ENCODE results near the gene OGFR. TPM values are rescaled to one million over a fixed set of nuclear protein-coding genes. Genes with fewer than 3 reads are reported as not detected.

Gene OGFR
- total and polyA plus RNA-seq, 9 donors = 28.6 to 52.9 (median 43.0) TPM

GRCh38 chr20:62779417-62779685, 25.3 kb upstream of the OGFR start:
- H3K4me1 ChIP-seq (ENCODE audit: insufficient read depth) = no peaks in the 10 kb centered on the region
- no peak overlapping the region for H3K4me3 ChIP-seq
- no peaks in the 10 kb centered on the region for H3K36me3 ChIP-seq
- no peaks in the 10 kb centered on the region for H3K9me3 ChIP-seq
- DNase-seq = no peak
- no peak overlapping the region for H3K27ac ChIP-seq
- WGBS, 3 donors = 88 to 95% (median 92%) methylated on average over 7 of the region's 7 CpGs
- no peak for TF ChIP-seq POLR2A (IDR thresholded peaks at IDR 0.05)
- no peak for TF ChIP-seq EP300 (IDR thresholded peaks at IDR 0.05)
- no peak for TF ChIP-seq CTCF (IDR thresholded peaks at IDR 0.05)
- intact Hi-C loops (cut with DNase I) = no loop called here
- no peaks in the 10 kb centered on the region for H3K27me3 ChIP-seq

- TF ChIP-seq EP300 (IDR thresholded peaks at IDR 0.05) (no peak), CTCF (IDR thresholded peaks at IDR 0.05) (no peak), POLR2A (IDR thresholded peaks at IDR 0.05) (no peak)
- Histone ChIP-seq H3K27me3 (no peaks in the 10 kb centered on the region), H3K36me3 (no peaks in the 10 kb centered on the region), H3K27ac (no peak overlapping the region), H3K9me3 (no peaks in the 10 kb centered on the region), H3K4me3 (no peak overlapping the region), H3K4me1 (ENCODE audit: insufficient read depth) (no peaks in the 10 kb centered on the region)
- WGBS, 3 donors = 38 to 70% (median 58%) methylated on average over 20 of the region's 20 CpGs
- no peak for DNase-seq
- intact Hi-C loops (cut with DNase I) = loop anchor here in 3 of 4 donors (10.0 kb wide), 2 partner anchors 275 to 285 kb away; no protein-coding TSS in a partner anchor
Observed at GRCh38 chr20:62780204-62780603, 24.4 kb upstream of the OGFR start.

- WGBS, 3 donors = 68 to 87% (median 72%) methylated on average over 17 of the region's 17 CpGs
- TF ChIP-seq EP300 (IDR thresholded peaks at IDR 0.05) = no peak
- TF ChIP-seq POLR2A (IDR thresholded peaks at IDR 0.05) = no peak
- no peak for TF ChIP-seq CTCF (IDR thresholded peaks at IDR 0.05)
Observed at GRCh38 chr20:62780696-62781095, 23.9 kb upstream of the OGFR start.

GRCh38 chr20:62782149-62782892, 22.3 kb upstream of the OGFR start:
- WGBS, 3 donors = 79 to 83% (median 83%) methylated on average over 18 of the region's 18 CpGs
- no peaks in the 10 kb centered on the region for H3K27me3 ChIP-seq
- H3K4me1 ChIP-seq (ENCODE audit: insufficient read depth) = no peaks in the 10 kb centered on the region
- TF ChIP-seq POLR2A (IDR thresholded peaks at IDR 0.05) = no peak
- no peak for TF ChIP-seq CTCF (IDR thresholded peaks at IDR 0.05)
- TF ChIP-seq EP300 (IDR thresholded peaks at IDR 0.05) = no peak
- intact Hi-C loops (cut with DNase I) = loop anchor here in 3 of 4 donors (10.0 kb wide), 2 partner anchors 278 to 288 kb away; no protein-coding TSS in a partner anchor
- no peaks in the 10 kb centered on the region for H3K9me3 ChIP-seq
- DNase-seq = no peak
- no peak overlapping the region for H3K27ac ChIP-seq
- H3K4me3 ChIP-seq = no peak overlapping the region
- no peaks in the 10 kb centered on the region for H3K36me3 ChIP-seq

More at GRCh38 chr20:62780696-62781095, 23.9 kb upstream of the OGFR start:
- DNase-seq = no peak
- H3K36me3 ChIP-seq = no peaks in the 10 kb centered on the region
- H3K27ac ChIP-seq = no peak overlapping the region
- H3K9me3 ChIP-seq = no peaks in the 10 kb centered on the region
- no peaks in the 10 kb centered on the region for H3K27me3 ChIP-seq
- intact Hi-C loops (cut with DNase I) = loop anchor here in 3 of 4 donors (10.0 kb wide), 2 partner anchors 276 to 286 kb away; no protein-coding TSS in a partner anchor
- H3K4me1 ChIP-seq (ENCODE audit: insufficient read depth) = no peaks in the 10 kb centered on the region
- no peak overlapping the region for H3K4me3 ChIP-seq
